Heart left ventricle (tissue), 16 donors: ENCODE data around the gene L3MBTL3. TPM values are rescaled to one million over a fixed set of nuclear protein-coding genes. Genes with fewer than 3 reads are reported as not detected.

Experiments used
- ATAC-seq, 4 donors: fragments of 200-7000 bp; cut with Tn5 transposase; one replicate each; pipeline ENCODE4 v1.9.1; 2020 to 2022; ENCODE audit warnings: moderate library complexity in 4 of 4, mild to moderate bottlenecking in 3 of 4, moderate number of reproducible peaks in 1 of 4
- DNase-seq, 5 donors: peaks; one replicate each; pipeline ENCODE4 v3.0.0-alpha.2; 2020
- H3K27ac ChIP-seq, 12 donors: fragments of 200-600 bp; sonication (generic) in 4 of 12; one replicate each; pipeline versions ENCODE4 v1.5.0 to v1.8.0; 2016 to 2022; ENCODE audit warnings: mild to moderate bottlenecking in 2 of 12
- H3K27me3 ChIP-seq, 9 donors: fragments of 200-600 bp; sonication (generic) in 2 of 9; one replicate each; pipeline versions ENCODE4 v1.5.1 to v1.8.0; 2016 to 2022; ENCODE audit warnings: mild to moderate bottlenecking in 3 of 9
- H3K36me3 ChIP-seq, 9 donors: fragments of 200-600 bp; sonication (generic) in 2 of 9; one replicate each; pipeline versions ENCODE4 v1.5.0 to v1.8.0; 2018 to 2022; ENCODE audit warnings: mild to moderate bottlenecking in 2 of 9
- H3K4me1 ChIP-seq, 12 donors: fragments of 200-600 bp; sonication (generic) in 4 of 12; one replicate each; pipeline versions ENCODE4 v1.5.0 to v1.8.0; 2016 to 2022; ENCODE audit warnings: mild to moderate bottlenecking in 3 of 12
- H3K4me3 ChIP-seq, 12 donors: fragments of 200-600 bp; sonication (generic) in 4 of 12; one replicate each; pipeline versions ENCODE4 v1.5.0 to v1.8.0; 2017 to 2022; ENCODE audit warnings: mild to moderate bottlenecking in 9 of 12, moderate library complexity in 4 of 12
- H3K9me3 ChIP-seq, 12 donors: fragments of 200-600 bp; sonication (generic) in 4 of 12; one replicate each; pipeline versions ENCODE4 v1.5.0 to v1.8.0; 2016 to 2022; ENCODE audit warnings: mild to moderate bottlenecking in 1 of 12
- CTCF ChIP-seq, 12 donors: fragments of 200-600 bp; sonication (generic) in 4 of 12; IDR thresholded peaks; one replicate each; pipeline versions ENCODE4 v1.5.0 to v1.8.0; 2018 to 2022; ENCODE audit warnings: antibody characterized with exemption in 12 of 12, mild to moderate bottlenecking in 5 of 12
- POLR2A ChIP-seq, 2 donors: fragments of 450-650 bp; IDR thresholded peaks; one replicate each; pipeline ENCODE4 v1.6.1; 2017; ENCODE audit warnings: antibody characterized with exemption in 2 of 2, mild to moderate bottlenecking in 2 of 2, moderate library complexity in 2 of 2
- WGBS, 4 donors: extraction: QIAGEN DNeasy Blood & Tissue Kit in 2 of 4; methylation state at CpG; one replicate each; pipeline versions ENCODE4 v1.1.5 to v1.1.7; 2013 to 2018; 5-methylcytosine and 5-hydroxymethylcytosine counted together
- intact Hi-C, 10 donors: fragments of 100-400 bp; cut with DNase I; formaldehyde crosslinking; loops; one replicate each; pipeline versions ENCODE4 v1.11.1 to v1.14.2; 2022
- polyA plus RNA-seq, 2 donors: library from polyadenylated mRNA; stranded (reverse); fragments of 200-250 nt; gene quantifications; one replicate each; pipeline ENCODE4 v1.2.3, GENCODE V29; 2013
- total RNA-seq, 9 donors: library from RNA; depleted of rRNA in 2 of 9; stranded (reverse); fragments of >200 nt in 2 of 9; fragmentation: NEBNext Ultra II Directional in 3 of 9; extraction: Animal tissue kit (Norgen Biotek cat#: 25700) in 3 of 9; gene quantifications; one replicate each; pipeline versions ENCODE4 v1.1.0 to v1.2.4, GENCODE V29; 2016 to 2023
- donor health status: ischemic (EF 13 %, LVEDD 7.1; RV severe dilation, severe dysfunction).
- donor health status: healthy with polysubstance abuse.
- donor health status: DM: no; HTN: yes; CAD: no.
- donor health status: DM: no; HTN: no; CAD: no.
- donor health status: ischemic (EF 25% LVEDD 6.9; RV normal size, moderate dysfunction).
- donor health status: ischemic (EF 25% LVEDD 5.7; RV mildly dilated, moderate dysfunction).
- donor health status: healthy.
- donor health status: DM: yes; HTN: yes; CAD: no.
- donor health status: ischemic (EF 35%, LVEDD 5.7; RV mildly dilated, moderate dysfunction).
- donor health status: nonischemic (EF 11% LVEDD 7.7; RV severe dilation, severe dysfunction).
- donor health status: DM: yes; HTN: yes; CAD: no.
- donor health status: PGD.
- donor health status: ischemic (EF 29% LVEDD 5.4; RV normal size, mild dysfunction).
- donor health status: nonischemic (EF 23%, LVEDD 6.1; RV moderate dilation, normal function).

L3MBTL3 gene
- total and polyA plus RNA-seq, 11 donors = 0.53 to 4.9 (median 2.0) TPM

- H3K4me3 ChIP-seq = no peak overlapping the region
- no peaks in the 10 kb centered on the region for H3K9me3 ChIP-seq
- 62 to 92% (median 69%) methylated on average over 2 of the region's 2 CpGs for WGBS, 4 donors
- TF ChIP-seq CTCF (IDR thresholded peaks at IDR 0.05) = peak in 1 of 12 donors; percentile 9
- no peak for TF ChIP-seq POLR2A (IDR thresholded peaks at IDR 0.05)
- DNase-seq = no peak
- peaks cover 0 to 8% (median 0%) of the 10 kb centered on the region in 12 donors for H3K4me1 ChIP-seq
- ATAC-seq = no peak
- H3K36me3 ChIP-seq = peaks cover 0 to 17% (median 3%) of the 10 kb centered on the region in 9 donors
- no peaks in the 10 kb centered on the region for H3K27me3 ChIP-seq
- H3K27ac ChIP-seq = no peak overlapping the region
- intact Hi-C loops = no loop called here
Observed at GRCh38 chr6:130076512-130076911, 58.1 kb downstream of the L3MBTL3 start.

GRCh38 chr6:130090796-130091195, 72.4 kb downstream of the L3MBTL3 start:
- no peak overlapping the region for H3K4me3 ChIP-seq
- intact Hi-C loops = no loop called here
- no peak for ATAC-seq
- H3K4me1 ChIP-seq = no peaks in the 10 kb centered on the region
- no peaks in the 10 kb centered on the region for H3K9me3 ChIP-seq
- TF ChIP-seq POLR2A (IDR thresholded peaks at IDR 0.05) (no peak), CTCF (IDR thresholded peaks at IDR 0.05) (no peak)
- no peaks in the 10 kb centered on the region for H3K27me3 ChIP-seq
- no peak overlapping the region for H3K27ac ChIP-seq
- DNase-seq = no peak
- H3K36me3 ChIP-seq = peaks cover 0 to 22% (median 9%) of the 10 kb centered on the region in 9 donors

- H3K9me3 ChIP-seq = no peaks in the 10 kb centered on the region
- intact Hi-C loops = no loop called here
- H3K27ac ChIP-seq = no peak overlapping the region
- H3K4me3 ChIP-seq = no peak overlapping the region
- no peaks in the 10 kb centered on the region for H3K4me1 ChIP-seq
- H3K27me3 ChIP-seq = no peaks in the 10 kb centered on the region
- H3K36me3 ChIP-seq = peaks cover 0 to 19% (median 8%) of the 10 kb centered on the region in 9 donors
- ATAC-seq = no peak
- WGBS, 4 donors = 88 to 100% (median 94%) methylated on average over 1 of the region's 1 CpG
- no peak for DNase-seq
- TF ChIP-seq POLR2A (IDR thresholded peaks at IDR 0.05) = no peak
- no peak for TF ChIP-seq CTCF (IDR thresholded peaks at IDR 0.05)
Observed at GRCh38 chr6:130093546-130093945, 75.2 kb downstream of the L3MBTL3 start.

GRCh38 chr6:130098317-130098716, 79.9 kb downstream of the L3MBTL3 start:
- TF ChIP-seq POLR2A (IDR thresholded peaks at IDR 0.05) (no peak), CTCF (IDR thresholded peaks at IDR 0.05) (no peak)
- H3K4me3 ChIP-seq = no peak overlapping the region
- H3K27ac ChIP-seq = no peak overlapping the region
- WGBS, 4 donors = 81 to 92% (median 90%) methylated on average over 4 of the region's 4 CpGs
- no peaks in the 10 kb centered on the region for H3K4me1 ChIP-seq
- ATAC-seq (no peak), DNase-seq (no peak)
- H3K9me3 ChIP-seq = no peaks in the 10 kb centered on the region
- H3K27me3 ChIP-seq = no peaks in the 10 kb centered on the region
- intact Hi-C loops = no loop called here
- peaks cover 0 to 22% (median 8%) of the 10 kb centered on the region in 9 donors for H3K36me3 ChIP-seq
